Spleen (tissue), 11 donors: ENCODE measurements around the gene AHNAK. TPM values are rescaled to one million over a fixed set of nuclear protein-coding genes. Genes with fewer than 3 reads are reported as not detected.
A peak's percentile ranks its signal among the peaks of the same experiment; 100 is the strongest.
"Not testable (repeated sequence)": the region's sequence is repeated elsewhere in the genome, so short reads cannot be mapped to it uniquely, and the experiment has no call there.

Experiments used
- DNase-seq: peaks from one replicate; pipeline ENCODE4 v3.0.0-alpha.2; 2020
- H3K27ac ChIP-seq, 8 donors: fragments of 200-600 bp; sonication (generic) in 7 of 8; 1 replicate in 4 of 8; 2 replicates in 4 of 8; pipeline versions ENCODE4 v1.5.0 to v1.8.0; 2016 to 2021; ENCODE audit warnings: inconsistent platforms in 4 of 8, mild to moderate bottlenecking in 4 of 8, moderate library complexity in 1 of 8
- H3K27me3 ChIP-seq, 7 donors: fragments of 200-600 bp; sonication (generic) in 6 of 7; replicated peaks in 1 of 7; 1 replicate in 4 of 7; 2 replicates in 3 of 7; pipeline versions ENCODE4 v1.5.0 to v1.8.0; 2016 to 2021; ENCODE audit warnings: inconsistent platforms in 3 of 7, mild to moderate bottlenecking in 1 of 7
- H3K36me3 ChIP-seq, 6 donors: fragments of 200-600 bp; sonication (generic) in 5 of 6; 1 replicate in 4 of 6; 2 replicates in 2 of 6; pipeline versions ENCODE4 v1.5.0 to v1.8.0; 2016 to 2021; ENCODE audit warnings: inconsistent platforms in 2 of 6
- H3K4me1 ChIP-seq, 6 donors: fragments of 200-600 bp; sonication (generic) in 5 of 6; 1 replicate in 3 of 6; 2 replicates in 3 of 6; pipeline versions ENCODE4 v1.5.0 to v1.8.0; 2016 to 2021; ENCODE audit warnings: inconsistent platforms in 3 of 6
- H3K4me3 ChIP-seq, 8 donors: fragments of 200-600 bp; sonication (generic) in 7 of 8; 1 replicate in 4 of 8; 2 replicates in 4 of 8; pipeline versions ENCODE4 v1.5.0 to v1.8.0; 2016 to 2021; ENCODE audit warnings: inconsistent platforms in 4 of 8, mild to moderate bottlenecking in 4 of 8, moderate library complexity in 2 of 8
- H3K9me3 ChIP-seq, 8 donors: fragments of 200-600 bp; sonication (generic) in 7 of 8; 1 replicate in 4 of 8; 2 replicates in 4 of 8; pipeline versions ENCODE4 v1.5.0 to v1.8.0; 2016 to 2021; ENCODE audit warnings: inconsistent platforms in 4 of 8
- POLR2A ChIP-seq, 3 donors: fragments of 450-650 bp; IDR thresholded peaks; one replicate each; pipeline ENCODE4 v1.5.1; 2017; ENCODE audit warnings: antibody characterized with exemption in 3 of 3, mild to moderate bottlenecking in 1 of 3
- POLR2AphosphoS5 ChIP-seq, 3 donors: sonication (generic); formaldehyde crosslinking; IDR thresholded peaks; one replicate each; pipeline ENCODE4 v1.5.1; 2017; ENCODE audit warnings: antibody characterized with exemption in 3 of 3
- WGBS, 5 donors: extraction: QIAGEN DNeasy Blood & Tissue Kit in 3 of 5; methylation state at CpG; one replicate each; pipeline versions ENCODE4 v1.1.5 to v1.1.7; 2013 to 2018; 5-methylcytosine and 5-hydroxymethylcytosine counted together
- intact Hi-C: fragments of 100-400 bp; cut with DNase I; formaldehyde crosslinking; loops from one replicate; pipeline ENCODE4 v1.15.0; 2023; ENCODE audit warnings: low total_unique reads
- polyA plus RNA-seq, 3 donors: library from polyadenylated mRNA; stranded (reverse); fragments of 200-250 nt; gene quantifications; one replicate each; pipeline ENCODE4 v1.2.1, GENCODE V29; 2013
- total RNA-seq, 7 donors: library from RNA; depleted of rRNA in 3 of 7; stranded (reverse); fragments of >200 nt in 3 of 7; fragmentation: NEBNext Ultra II Directional in 4 of 7; extraction: Animal tissue kit (Norgen Biotek cat#: 25700) in 4 of 7; gene quantifications; one replicate each; pipeline versions ENCODE4 v1.1.0 to v1.2.1, GENCODE V29; 2016 to 2021
- TF ChIP-seq, protein P1 (sequence below), 11 experiments: fragments of 200-600 bp in 7 of 11; fragments of 450-650 bp in 4 of 11; sonication (generic) in 4 of 11; IDR thresholded peaks in 8 of 11; conservative IDR thresholded peaks in 3 of 11; 1 replicate in 7 of 11; 2 replicates in 4 of 11; pipeline versions ENCODE4 v1.4.0 to v1.8.0; 2016 to 2021; ENCODE audit warnings: antibody characterized with exemption in 11 of 11, inconsistent platforms in 4 of 11, mild to moderate bottlenecking in 1 of 11
- donor health status: healthy with polysubstance abuse.
- donor health status: DM: no; HTN: no; CAD: no; lungs with moderate emphysema.
- donor health status: DM: no; HTN: no; CAD: no.
- donor health status: Bipolar disorder and iron deficiency.
- donor health status: healthy.
- donor health status: DM: no; HTN: no; CAD: no.
- donor health status: DM: yes; HTN: yes; CAD: no.

AHNAK gene
- total and polyA plus RNA-seq, 10 donors: 11.8 to 370 (median 259) TPM

DNA sequence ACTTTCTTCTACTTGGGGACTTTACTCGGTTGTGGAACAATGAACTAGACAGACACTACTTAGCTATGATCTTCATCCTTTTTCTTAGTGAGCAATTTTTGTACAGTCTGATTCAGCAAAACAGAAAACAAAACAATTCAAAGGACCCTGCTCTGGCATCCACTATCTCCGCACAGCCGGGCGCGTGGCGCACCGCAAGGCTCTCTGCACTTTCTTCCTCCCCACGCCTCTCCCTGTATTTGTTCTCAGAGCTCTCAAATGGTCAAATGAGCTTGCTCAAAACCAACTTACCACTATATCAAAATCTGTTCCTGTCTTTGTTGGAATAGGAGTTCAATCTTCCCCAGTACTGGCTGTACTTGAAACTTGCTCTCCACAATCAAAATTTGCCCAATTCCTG is 19.6 kb upstream of the AHNAK start:
- H3K4me3 ChIP-seq: no peak overlapping the region
- peaks cover 4 to 62% (median 18%) of the 10 kb centered on the region in 6 donors for H3K4me1 ChIP-seq
- H3K9me3 ChIP-seq: no peaks in the 10 kb centered on the region
- peaks cover 0 to 100% (median 94%) of the 10 kb centered on the region in 6 donors for H3K36me3 ChIP-seq
- DNase-seq: peak; percentile 25
- peak overlapping the region in 2 of 8 donors; percentile 58 to 70 for H3K27ac ChIP-seq
- TF ChIP-seq, protein P1, sequence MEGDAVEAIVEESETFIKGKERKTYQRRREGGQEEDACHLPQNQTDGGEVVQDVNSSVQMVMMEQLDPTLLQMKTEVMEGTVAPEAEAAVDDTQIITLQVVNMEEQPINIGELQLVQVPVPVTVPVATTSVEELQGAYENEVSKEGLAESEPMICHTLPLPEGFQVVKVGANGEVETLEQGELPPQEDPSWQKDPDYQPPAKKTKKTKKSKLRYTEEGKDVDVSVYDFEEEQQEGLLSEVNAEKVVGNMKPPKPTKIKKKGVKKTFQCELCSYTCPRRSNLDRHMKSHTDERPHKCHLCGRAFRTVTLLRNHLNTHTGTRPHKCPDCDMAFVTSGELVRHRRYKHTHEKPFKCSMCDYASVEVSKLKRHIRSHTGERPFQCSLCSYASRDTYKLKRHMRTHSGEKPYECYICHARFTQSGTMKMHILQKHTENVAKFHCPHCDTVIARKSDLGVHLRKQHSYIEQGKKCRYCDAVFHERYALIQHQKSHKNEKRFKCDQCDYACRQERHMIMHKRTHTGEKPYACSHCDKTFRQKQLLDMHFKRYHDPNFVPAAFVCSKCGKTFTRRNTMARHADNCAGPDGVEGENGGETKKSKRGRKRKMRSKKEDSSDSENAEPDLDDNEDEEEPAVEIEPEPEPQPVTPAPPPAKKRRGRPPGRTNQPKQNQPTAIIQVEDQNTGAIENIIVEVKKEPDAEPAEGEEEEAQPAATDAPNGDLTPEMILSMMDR (IDR thresholded peaks at IDR 0.05 in 8 of 11, conservative IDR thresholded peaks at IDR 0.05 in 3 of 11): no peak
- no peak for TF ChIP-seq POLR2AphosphoS5 (IDR thresholded peaks at IDR 0.05)
- no peak for TF ChIP-seq POLR2A (IDR thresholded peaks at IDR 0.05)
- intact Hi-C loops: no loop called here
- 91 to 96% (median 95%) methylated on average over 8 of the region's 8 CpGs for WGBS, 5 donors
- no peaks in the 10 kb centered on the region for H3K27me3 ChIP-seq

DNA sequence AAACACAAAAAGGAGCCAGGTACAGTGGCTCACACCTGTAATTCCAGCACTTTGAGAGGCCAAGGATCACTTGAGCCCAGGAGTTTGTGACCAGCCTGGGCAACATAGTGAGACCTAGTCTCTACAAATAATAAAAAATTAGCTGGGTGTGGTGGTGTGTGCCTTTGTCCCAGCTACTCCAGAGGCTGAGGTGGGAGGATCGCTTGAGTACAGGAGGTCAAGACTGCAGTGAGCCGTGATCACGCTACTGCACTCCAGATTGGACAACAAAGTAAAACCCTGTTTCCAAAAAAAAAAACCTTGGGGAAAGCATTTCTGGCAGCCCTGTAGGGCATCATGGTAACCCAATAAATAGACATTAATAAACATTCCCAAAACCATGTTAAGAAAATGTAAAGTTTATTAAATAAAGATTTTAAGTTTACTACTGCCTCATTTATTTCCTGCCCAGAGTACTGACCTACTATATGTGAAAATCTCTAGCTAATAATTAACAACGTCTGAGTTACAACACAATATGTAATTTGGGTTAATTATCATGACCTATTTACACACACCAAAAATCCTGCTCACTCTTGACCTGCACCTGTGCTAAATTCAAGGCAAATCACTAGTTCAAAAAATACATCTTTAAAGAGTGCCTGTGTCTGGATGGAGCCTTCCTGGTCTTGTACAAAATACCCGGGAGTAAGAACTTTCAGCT is 18.6 kb upstream of the AHNAK start:
- DNase-seq: peak; percentile 25
- intact Hi-C loops: no loop called here
- TF ChIP-seq POLR2A (IDR thresholded peaks at IDR 0.05) (no peak), POLR2AphosphoS5 (IDR thresholded peaks at IDR 0.05) (no peak)
- TF ChIP-seq, protein P1 (IDR thresholded peaks at IDR 0.05 in 8 of 11, conservative IDR thresholded peaks at IDR 0.05 in 3 of 11): no peak
- Histone ChIP-seq H3K4me3 (no peak overlapping the region), H3K4me1 (peaks cover 10 to 62% (median 18%) of the 10 kb centered on the region in 6 donors), H3K9me3 (no peaks in the 10 kb centered on the region), H3K27me3 (no peaks in the 10 kb centered on the region), H3K36me3 (peaks cover 0 to 100% (median 92%) of the 10 kb centered on the region in 6 donors), H3K27ac (peak overlapping the region in 1 of 8 donors; percentile 27)
- 68 to 82% (median 79%) methylated on average over 5 of the region's 5 CpGs for WGBS, 5 donors

DNA sequence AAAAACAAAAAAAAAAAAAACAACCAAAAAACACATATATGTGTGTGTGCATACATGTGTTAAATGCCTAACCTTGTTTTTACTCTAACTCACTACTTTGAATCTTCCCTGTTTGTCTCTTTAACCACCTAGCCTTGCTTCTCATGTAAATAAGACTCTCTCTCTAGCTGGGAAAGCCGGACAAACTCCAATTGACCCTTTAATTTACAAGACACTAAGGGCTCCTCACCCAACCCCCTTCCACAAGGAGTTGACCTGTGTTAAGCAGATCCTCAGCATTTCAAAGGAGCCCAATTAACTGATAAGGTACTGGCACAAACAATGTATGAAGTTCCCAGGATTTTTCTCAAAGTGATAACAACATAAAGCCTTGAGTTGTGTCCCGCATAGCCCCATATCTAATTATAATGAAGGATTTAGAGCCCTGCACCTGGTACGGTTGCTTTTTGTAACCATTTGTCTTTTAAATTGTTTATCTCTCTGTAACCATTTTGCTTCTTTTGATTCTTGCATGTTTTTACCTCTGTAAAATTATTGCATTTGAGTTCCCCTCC is 15.1 kb upstream of the AHNAK start:
- Histone ChIP-seq H3K4me1 (peaks cover 20 to 79% (median 34%) of the 10 kb centered on the region in 6 donors), H3K36me3 (peaks cover 0 to 96% (median 80%) of the 10 kb centered on the region in 6 donors)
- not testable (repeated sequence) for H3K4me3 ChIP-seq, H3K27me3 ChIP-seq, H3K9me3 ChIP-seq, H3K27ac ChIP-seq, DNase-seq
- 81 to 94% (median 88%) methylated on average over 3 of the region's 3 CpGs for WGBS, 5 donors
- intact Hi-C loops: loop anchor here (5.0 kb wide), 1 partner anchor 139 kb away; no protein-coding TSS in a partner anchor

DNA sequence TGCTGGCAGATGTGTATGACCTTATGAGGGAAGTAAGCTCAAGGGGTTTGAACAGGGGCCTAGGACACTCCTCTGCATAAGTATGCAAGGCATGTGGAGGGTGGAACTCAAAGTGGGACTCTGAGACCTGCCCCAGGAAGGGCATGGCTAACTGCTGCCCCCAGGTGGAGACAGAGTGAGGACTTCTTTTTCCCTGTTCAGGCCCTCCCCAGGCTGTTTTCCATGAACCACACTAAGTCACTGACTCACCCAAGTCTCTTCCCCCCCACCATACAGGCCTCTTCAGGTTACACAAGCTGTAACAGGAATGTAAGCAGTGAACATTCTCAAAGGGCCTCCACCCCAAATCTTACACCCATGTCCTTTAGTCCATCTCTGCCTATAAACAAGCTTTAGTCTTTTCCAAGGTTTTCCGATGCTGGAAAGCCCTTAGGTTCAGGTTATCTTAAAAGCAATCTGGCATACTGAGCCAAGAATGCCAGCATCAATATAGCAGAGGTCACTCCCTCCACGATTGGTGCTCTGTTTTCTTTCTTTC is 14.0 kb upstream of the AHNAK start:
- Histone ChIP-seq H3K9me3 (no peaks in the 10 kb centered on the region), H3K27ac (peak overlapping the region in 6 of 8 donors; percentile 24 to 95 (median 32)), H3K4me3 (no peak overlapping the region), H3K4me1 (peaks cover 31 to 81% (median 45%) of the 10 kb centered on the region in 6 donors), H3K27me3 (no peaks in the 10 kb centered on the region), H3K36me3 (peaks cover 0 to 85% (median 69%) of the 10 kb centered on the region in 6 donors)
- TF ChIP-seq POLR2AphosphoS5 (IDR thresholded peaks at IDR 0.05) (peak in 1 of 3 donors; percentile 42), POLR2A (IDR thresholded peaks at IDR 0.05) (no peak)
- TF ChIP-seq, protein P1 (IDR thresholded peaks at IDR 0.05 in 8 of 11, conservative IDR thresholded peaks at IDR 0.05 in 3 of 11): peak in 10 of 11 experiments; percentile 40 to 83 (median 69)
- WGBS, 5 donors: 56 to 86% (median 72%) methylated on average over 2 of the region's 2 CpGs
- DNase-seq: peak; percentile 83
- intact Hi-C loops: loop anchor here (5.0 kb wide), 1 partner anchor 138 kb away; no protein-coding TSS in a partner anchor

DNA sequence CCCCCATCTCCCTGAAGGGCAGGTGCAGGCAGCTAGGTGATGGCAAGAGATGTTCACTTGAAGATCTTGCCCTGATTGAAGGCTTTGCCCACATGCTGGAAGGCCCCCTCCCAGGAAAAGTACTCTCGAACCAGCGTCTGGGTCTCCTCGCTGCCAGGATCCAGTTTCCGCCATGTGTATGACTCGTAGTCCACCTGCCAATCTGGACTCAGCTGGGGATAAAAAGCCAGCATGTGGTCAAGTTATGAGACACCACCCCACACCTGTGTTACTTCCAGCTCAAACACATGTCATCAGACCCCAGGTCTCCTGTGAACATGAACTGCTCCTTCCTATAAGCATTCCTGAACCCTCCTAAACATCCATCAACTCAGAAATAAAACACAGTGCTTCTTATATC is 13.0 kb upstream of the AHNAK start:
- not testable (repeated sequence) for H3K4me3 ChIP-seq, H3K9me3 ChIP-seq, H3K27me3 ChIP-seq
- DNase-seq: peak; percentile 59
- H3K36me3 ChIP-seq: peaks cover 0 to 75% (median 59%) of the 10 kb centered on the region in 6 donors
- intact Hi-C loops: loop anchor here (5.0 kb wide), 1 partner anchor 137 kb away; no protein-coding TSS in a partner anchor
- H3K27ac ChIP-seq: peak overlapping the region in 5 of 8 donors; percentile 20 to 95 (median 84)
- 77 to 91% (median 86%) methylated on average over 5 of the region's 5 CpGs for WGBS, 5 donors
- peaks cover 41 to 84% (median 52%) of the 10 kb centered on the region in 6 donors for H3K4me1 ChIP-seq
